Lower leg skin (tissue), 4 donors: Measurements from ENCODE around the gene RAD51B. TPM values are rescaled to one million over a fixed set of nuclear protein-coding genes. Genes with fewer than 3 reads are reported as not detected.
"Not testable (repeated sequence)": the region's sequence is repeated elsewhere in the genome, so short reads cannot be mapped to it uniquely, and the experiment has no call there.

ENCODE experiments used
- DNase-seq, 2 donors: peaks; one replicate each; pipeline ENCODE4 v3.0.0-alpha.2; 2019; ENCODE audit warnings: low spot score in 2 of 2
- H3K4me3 ChIP-seq: fragments of 200-600 bp; sonication (generic); 2 replicates; pipeline ENCODE4 v1.5.1; 2017; ENCODE audit warnings: mild to moderate bottlenecking, low read depth; ENCODE audit not compliant: poor library complexity, severe bottlenecking
- POLR2A ChIP-seq, 2 donors: fragments of 450-650 bp; IDR thresholded peaks; one replicate each; pipeline ENCODE4 v1.6.1; 2016 to 2017; ENCODE audit warnings: antibody characterized with exemption in 2 of 2, mild to moderate bottlenecking in 1 of 2, moderate library complexity in 1 of 2
- WGBS, 2 donors: methylation state at CpG; one replicate each; pipeline ENCODE4 v1.1.5; 2018; 5-methylcytosine and 5-hydroxymethylcytosine counted together
- intact Hi-C: fragments of 100-400 bp; cut with DNase I; formaldehyde crosslinking; loops from one replicate; pipeline ENCODE4 v1.15.0; 2023; ENCODE audit warnings: low total_unique reads
- total RNA-seq, 4 donors: library from RNA; depleted of rRNA; stranded (reverse); fragments of >200 nt; gene quantifications; one replicate each; pipeline ENCODE4 v1.1.0, GENCODE V29; 2016
- TF ChIP-seq, protein P1 (sequence below), 3 donors: fragments of 450-650 bp; IDR thresholded peaks; one replicate each; pipeline ENCODE4 v1.5.1; 2016; ENCODE audit warnings: antibody characterized with exemption in 3 of 3, mild to moderate bottlenecking in 3 of 3, moderate library complexity in 2 of 3

The RAD51B gene
- total RNA-seq, 4 donors from 2014 or later = 6.1 to 27.2 (median 13.6) TPM

GRCh38 chr14:68658943-68659931 lies 839.7 kb downstream of the RAD51B start:
- WGBS, 2 donors = 59 to 66% methylated on average over 20 of the region's 20 CpGs
- TF ChIP-seq POLR2A (IDR thresholded peaks at IDR 0.05) = no peak
- TF ChIP-seq, protein P1, sequence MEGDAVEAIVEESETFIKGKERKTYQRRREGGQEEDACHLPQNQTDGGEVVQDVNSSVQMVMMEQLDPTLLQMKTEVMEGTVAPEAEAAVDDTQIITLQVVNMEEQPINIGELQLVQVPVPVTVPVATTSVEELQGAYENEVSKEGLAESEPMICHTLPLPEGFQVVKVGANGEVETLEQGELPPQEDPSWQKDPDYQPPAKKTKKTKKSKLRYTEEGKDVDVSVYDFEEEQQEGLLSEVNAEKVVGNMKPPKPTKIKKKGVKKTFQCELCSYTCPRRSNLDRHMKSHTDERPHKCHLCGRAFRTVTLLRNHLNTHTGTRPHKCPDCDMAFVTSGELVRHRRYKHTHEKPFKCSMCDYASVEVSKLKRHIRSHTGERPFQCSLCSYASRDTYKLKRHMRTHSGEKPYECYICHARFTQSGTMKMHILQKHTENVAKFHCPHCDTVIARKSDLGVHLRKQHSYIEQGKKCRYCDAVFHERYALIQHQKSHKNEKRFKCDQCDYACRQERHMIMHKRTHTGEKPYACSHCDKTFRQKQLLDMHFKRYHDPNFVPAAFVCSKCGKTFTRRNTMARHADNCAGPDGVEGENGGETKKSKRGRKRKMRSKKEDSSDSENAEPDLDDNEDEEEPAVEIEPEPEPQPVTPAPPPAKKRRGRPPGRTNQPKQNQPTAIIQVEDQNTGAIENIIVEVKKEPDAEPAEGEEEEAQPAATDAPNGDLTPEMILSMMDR (IDR thresholded peaks at IDR 0.05) = no peak
- no peak overlapping the region for H3K4me3 ChIP-seq
- intact Hi-C loops = no loop called here
- DNase-seq = peak in 1 of 2 donors; percentile 84

DNA sequence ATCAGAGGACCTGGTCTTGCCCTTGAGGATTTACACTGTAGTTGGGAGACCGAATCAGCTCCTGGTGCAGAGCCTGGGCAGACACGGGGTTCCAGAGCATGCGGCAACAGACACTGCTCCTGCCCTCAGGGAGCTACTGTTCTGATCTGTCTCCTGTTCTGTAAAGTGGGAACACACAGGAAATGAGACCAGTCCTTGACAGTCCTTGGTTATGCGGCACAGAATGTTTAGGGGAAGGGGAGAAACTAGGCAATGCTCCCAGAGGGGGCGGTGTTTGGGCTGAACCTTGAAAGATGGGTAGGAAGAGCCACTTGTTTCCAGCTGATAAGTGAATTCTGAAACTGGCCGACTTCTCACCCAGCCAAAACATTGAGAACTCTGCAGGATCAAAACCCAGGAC lies 840.9 kb downstream of the RAD51B start:
- no peak for TF ChIP-seq POLR2A (IDR thresholded peaks at IDR 0.05)
- TF ChIP-seq, protein P1 (IDR thresholded peaks at IDR 0.05) = no peak
- DNase-seq = peak in 1 of 2 donors; percentile 59
- intact Hi-C loops = no loop called here
- WGBS, 2 donors = 88 to 91% methylated on average over 6 of the region's 6 CpGs
- H3K4me3 ChIP-seq = no peak overlapping the region

- H3K4me3 ChIP-seq = no peak overlapping the region
- intact Hi-C loops = no loop called here
- peak in 1 of 2 donors; percentile 74 for DNase-seq
- TF ChIP-seq, protein P1 (IDR thresholded peaks at IDR 0.05) = no peak
- no peak for TF ChIP-seq POLR2A (IDR thresholded peaks at IDR 0.05)
- 84 to 87% methylated on average over 14 of the region's 14 CpGs for WGBS, 2 donors
Observed at GRCh38 chr14:68661226-68662225, 841.9 kb downstream of the RAD51B start.

DNA sequence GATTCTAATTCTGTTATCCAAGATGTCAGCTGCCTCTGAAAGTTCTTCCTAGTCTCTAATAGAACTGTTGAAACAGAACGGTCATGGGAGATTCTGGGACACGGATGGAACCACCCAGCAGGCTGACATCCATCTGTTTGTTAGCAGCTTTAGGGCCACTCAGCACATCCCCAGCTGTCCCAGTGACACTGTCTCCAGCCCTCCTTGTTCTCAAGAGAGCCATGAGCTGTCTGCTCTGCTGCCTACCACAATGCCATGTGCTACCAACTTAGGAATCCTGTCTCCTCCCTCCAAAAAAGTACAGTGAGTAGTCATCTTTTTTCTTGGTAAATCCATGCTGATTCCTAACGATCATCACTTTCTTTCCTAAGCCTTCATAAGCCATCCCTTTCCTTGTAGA lies 842.8 kb downstream of the RAD51B start:
- no peak for TF ChIP-seq POLR2A (IDR thresholded peaks at IDR 0.05)
- TF ChIP-seq, protein P1 (IDR thresholded peaks at IDR 0.05) = no peak
- no peak overlapping the region for H3K4me3 ChIP-seq
- DNase-seq = peak in 1 of 2 donors; percentile 72
- intact Hi-C loops = no loop called here
- WGBS, 2 donors = 60 to 73% methylated on average over 3 of the region's 3 CpGs

DNA sequence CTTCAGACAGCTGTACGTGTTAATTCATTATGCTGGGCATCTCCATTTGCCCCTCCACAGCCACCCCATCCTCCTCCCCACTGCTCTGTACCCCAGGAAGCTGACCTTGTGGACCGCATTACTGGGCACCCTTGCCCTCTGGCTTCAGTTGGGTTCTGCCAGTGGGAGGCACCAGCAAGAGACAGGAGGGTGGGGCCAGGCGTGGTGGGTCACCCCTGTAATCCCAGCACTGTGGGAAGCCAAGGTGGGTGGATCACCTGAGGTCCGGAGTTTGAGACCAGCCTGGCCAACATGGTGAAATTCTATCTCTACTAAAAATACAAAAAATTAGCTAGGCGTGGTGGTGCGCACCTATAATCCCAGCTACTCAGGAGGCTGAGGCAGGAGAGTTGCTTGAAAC lies 843.2 kb downstream of the RAD51B start:
- H3K4me3 ChIP-seq, intact Hi-C loops: not testable (repeated sequence)
- DNase-seq = peak in 1 of 2 donors; percentile 66
- WGBS, 2 donors = 93 to 97% methylated on average over 5 to 6 of the region's 6 CpGs
